HG03060 (cell line): ENCODE data around the gene FHIT.

ENCODE experiments used
- ATAC-seq: cut with Tn5 transposase; IDR thresholded peaks from one replicate; pipeline ENCODE4 v1.9.1; 2021; ENCODE audit warnings: low read depth, moderate number of reproducible peaks; ENCODE audit not compliant: unreplicated experiment

The FHIT gene

DNA sequence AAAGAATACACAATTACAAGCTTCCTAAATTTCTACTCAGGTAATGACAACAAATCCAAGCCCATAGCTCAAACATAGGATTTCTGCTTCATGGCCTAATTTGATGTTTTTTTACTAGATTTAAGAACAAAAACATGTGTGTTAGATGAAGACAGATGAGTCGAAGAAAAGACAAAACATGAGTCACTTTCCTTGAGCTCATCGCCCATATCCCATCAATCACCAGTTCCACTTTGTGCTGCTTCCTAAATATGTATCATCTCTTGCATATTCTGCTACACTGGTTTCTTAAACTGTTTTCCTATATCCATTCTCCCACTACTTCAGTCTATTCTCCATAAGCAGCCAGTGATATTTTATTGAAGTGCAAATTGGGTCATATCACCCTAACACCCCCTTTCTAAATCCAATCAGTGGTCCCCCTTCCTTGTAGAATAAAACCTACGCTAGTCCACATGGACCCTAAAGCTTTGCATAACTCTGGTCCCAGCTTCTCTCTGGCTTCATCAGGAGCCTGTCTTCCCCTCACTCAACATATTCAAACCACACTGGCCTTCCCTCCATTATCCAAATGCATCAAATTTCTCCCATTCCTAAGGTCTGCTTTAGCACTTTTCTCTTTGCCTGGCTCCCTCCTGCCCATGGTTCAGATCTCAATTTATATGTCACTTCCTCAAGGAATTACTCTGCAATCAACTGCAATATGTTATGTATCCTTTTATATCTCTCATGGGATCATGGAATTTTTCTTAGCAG is 1033.9 kb downstream of the FHIT start:
- ATAC-seq: no peak

DNA sequence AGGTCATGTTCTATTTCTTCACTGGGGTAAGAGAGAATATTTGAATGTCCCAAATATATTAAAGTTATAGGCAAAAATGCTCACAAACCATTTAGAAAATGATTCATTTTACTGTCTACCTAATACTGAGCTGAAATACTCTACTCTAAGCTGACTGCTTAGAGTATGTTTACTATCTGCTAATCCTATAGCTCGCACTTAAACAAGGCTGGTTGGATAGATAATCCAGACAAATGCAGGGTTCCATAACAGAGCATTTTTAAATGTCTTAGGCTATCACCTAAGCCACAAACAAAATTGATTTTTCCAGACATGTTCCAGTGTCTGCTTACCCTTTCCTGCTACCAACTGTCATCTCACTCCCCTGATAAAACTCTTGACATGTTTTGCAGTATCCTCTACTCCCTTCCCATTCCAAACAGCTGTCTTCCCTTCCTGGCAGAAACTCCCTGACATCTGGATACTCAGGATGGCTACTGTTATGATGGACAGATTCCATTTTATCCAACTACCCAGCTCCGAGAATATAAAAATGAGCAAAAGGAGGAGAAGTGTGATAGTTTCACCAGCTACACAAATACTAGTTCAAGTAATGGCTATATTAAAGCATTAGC is 1034.7 kb downstream of the FHIT start:
- no peak for ATAC-seq

GRCh38 chr3:60215946-60216345 is 1035.3 kb downstream of the FHIT start:
- no peak for ATAC-seq

DNA sequence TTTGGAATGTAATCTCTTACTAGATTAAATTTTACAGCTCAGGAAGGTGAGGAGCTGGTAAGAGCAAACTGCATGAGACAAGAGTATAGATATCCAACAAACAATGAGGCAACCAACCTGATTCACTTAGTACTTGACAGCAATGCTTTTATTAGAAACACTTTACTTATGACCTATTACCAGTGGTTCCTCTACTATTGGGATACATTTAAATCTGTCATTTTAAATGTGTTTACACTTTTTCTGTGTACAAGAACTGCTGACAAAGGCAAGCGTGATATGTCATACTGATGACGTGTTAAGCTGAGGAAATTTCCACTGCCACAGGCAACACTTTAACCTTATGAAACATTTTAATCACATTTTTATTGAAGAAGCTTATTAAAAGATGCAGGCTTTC is 1043.3 kb downstream of the FHIT start:
- no peak for ATAC-seq

DNA sequence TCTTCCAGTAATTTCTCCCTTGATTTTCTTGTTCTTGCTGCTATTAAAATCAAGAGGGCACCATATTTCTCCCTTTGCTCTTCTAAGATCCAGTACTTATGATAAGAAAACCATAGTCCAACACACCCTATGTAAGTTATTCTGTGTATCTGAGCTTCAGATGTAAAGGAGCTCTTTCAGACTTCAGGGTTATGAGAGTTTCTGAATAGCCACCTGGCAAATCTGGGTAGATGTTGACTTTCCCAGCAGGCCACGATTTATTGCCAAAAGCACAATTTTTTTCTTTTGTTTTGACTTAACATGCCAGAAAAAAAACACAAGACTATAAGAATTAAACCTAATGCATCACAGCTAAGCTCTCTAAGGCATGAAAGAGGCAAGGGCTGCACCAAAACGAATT is 1045.0 kb downstream of the FHIT start:
- no peak for ATAC-seq

GRCh38 chr3:60202052-60202726 is 1049.1 kb downstream of the FHIT start:
- no peak for ATAC-seq

- ATAC-seq: no peak
These were observed 1051.9 kb downstream of the FHIT start for GRCh38 chr3:60199306-60199705.

DNA sequence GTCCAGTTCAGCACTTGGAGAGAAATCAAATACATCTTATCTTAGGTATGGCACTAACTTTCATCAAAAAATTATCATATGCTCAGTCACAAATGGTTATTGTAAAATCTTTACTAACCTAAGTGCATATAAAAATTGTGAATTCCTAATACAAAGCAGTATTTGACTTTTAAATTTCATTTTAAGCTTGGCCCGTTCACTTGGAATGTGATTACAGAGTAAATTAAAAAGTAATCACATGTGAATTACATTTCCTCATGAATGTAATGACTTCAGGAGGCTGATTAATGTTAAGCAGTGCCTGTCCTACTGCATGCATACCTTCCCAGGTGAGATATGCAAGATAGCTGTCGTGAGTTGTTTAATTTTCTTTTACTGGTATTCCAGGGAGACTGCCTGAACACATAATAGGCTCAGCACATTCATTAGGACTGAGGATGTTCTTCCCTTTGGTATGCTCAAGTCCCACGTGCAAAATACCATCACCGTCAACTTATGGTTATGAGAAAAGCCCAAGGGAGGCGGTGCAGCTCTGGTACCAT is 1053.0 kb downstream of the FHIT start:
- ATAC-seq: no peak

DNA sequence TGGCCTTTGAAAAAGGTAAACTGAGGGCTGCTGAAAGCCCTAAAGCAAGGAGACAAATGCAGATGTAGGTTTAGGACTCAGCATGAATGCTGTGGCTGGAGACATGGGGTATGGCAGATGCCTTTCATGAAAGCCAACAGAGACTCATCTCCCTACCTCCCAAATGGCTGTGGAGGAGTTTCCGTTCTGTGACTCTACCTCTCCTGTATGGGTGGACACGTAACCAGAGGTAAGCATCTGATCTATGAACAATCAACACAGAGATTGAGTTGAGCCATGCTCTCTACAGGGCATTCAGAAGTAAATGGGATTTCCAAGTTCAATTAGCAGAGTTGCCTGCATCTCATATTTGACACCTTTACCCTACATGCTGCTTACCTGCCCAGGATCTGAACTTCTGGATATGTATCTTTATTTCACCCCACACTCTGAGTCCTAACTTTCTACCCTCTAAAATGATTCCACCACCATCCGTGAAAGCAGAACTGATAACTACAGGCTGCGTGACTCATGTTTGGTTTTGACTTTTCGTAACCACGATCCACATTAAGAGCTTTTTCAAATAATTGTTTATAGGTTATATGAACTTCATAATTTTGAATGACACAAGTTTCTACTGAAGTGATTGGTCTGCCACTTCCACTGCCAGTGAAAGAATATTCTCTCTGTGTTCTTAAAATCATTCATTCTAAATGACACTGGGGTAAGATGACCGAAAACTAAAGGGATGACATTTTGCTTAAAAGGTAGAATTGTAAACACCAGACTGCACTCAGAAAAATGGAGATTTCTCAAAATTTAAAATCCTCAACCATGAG is 1058.7 kb downstream of the FHIT start:
- peak; percentile 69 for ATAC-seq

DNA sequence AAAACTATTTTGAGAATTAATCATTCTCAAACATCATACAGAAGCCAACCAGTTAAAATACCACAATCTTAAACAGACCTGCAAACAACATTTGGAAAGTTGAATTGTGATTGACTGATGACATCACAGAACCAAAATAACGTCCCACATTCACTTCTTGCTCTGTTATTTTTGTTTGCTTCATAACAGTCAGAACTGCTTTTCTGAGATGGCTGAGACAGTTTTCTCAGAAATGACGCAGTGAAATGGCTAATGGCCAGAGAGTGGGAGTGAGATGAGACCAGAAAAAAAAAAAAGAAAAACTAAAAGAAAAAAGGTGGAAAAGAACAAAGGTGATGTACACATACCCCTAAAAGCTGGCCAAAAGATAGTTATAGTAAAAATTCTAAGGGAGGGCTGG is 1061.2 kb downstream of the FHIT start:
- ATAC-seq: no peak

DNA sequence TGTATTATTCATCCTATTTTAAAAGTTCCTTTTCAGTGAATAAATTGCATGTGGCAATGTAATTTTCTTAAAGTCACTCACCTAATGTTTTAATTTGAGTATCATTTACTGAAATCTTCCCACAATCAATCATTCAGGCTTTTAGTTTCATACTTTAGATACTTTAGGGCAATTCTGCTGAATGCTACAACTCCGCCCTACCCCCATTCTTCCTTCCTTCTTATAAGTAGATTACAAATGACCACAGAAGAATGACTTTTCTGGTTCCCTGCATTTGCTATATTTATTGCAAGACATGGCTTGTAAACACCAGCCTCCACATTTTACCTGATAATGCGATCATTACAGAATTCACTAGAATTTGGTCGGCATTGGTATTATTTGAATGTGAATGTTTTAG is 1061.9 kb downstream of the FHIT start:
- ATAC-seq: no peak

DNA sequence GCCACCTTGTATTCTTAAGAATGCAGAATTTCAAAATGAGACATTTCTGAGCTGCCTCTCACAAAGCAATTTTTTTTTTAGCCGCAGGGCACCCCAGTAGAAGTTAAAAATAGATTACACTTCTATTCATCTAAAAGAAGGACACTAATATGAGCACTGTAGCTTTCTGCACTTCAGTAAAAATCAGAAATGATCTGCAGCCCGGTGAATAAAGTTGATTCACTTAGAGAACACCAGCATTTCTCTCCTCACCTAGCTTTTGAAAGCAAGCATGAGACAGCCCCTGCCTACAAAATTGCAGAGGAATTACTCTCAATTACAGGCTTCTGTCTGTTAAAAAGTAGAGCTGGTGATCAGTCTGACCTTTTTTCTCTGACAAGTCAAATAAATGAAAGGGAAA is 1062.4 kb downstream of the FHIT start:
- no peak for ATAC-seq

- ATAC-seq: no peak
These were observed 1063.9 kb downstream of the FHIT start for GRCh38 chr3:60187343-60187742.

GRCh38 chr3:60186359-60186758 is 1064.9 kb downstream of the FHIT start:
- no peak for ATAC-seq

GRCh38 chr3:60185161-60185560 is 1066.1 kb downstream of the FHIT start:
- ATAC-seq: no peak

- no peak for ATAC-seq
These were observed 1068.6 kb downstream of the FHIT start for GRCh38 chr3:60182697-60183096.

- no peak for ATAC-seq
These were observed 1072.2 kb downstream of the FHIT start for GRCh38 chr3:60178931-60179653.

DNA sequence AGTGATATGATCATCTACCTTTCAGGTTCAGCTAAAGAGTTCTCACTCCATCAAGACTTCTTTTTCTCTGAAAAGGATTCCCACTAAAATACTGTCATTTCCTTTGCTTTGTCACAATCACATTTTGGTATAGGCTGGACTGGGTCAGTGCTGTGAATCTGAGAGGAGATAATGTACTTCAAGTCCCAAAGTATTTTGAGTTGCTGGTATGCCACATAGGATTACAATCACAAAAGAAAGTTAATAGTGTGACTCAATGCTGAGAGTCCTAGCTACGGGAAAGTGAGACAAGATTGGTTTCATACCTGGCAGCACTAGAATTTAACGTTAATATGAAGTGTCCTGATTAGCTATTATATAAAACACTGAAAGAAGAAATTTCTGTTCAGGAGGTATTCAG is 1073.5 kb downstream of the FHIT start:
- no peak for ATAC-seq

DNA sequence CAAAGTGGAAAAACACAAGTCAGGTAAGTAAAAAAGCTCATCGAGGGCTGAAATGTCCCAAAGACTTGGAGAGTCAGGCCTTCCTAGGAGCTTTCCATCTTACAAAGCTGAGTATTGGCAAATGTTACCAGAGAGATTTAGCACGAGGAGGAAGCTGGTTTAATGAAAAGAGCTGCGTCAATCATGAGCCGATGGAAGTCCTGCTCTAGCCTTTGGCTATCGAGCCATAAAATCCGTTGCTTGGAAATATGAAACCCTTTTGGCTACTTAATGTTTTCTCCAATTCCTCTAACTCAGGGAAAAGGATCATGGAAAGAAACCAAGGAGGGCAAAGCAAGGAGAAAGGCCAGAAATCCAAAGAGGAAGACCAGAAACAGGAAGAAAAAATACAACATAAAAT is 1074.6 kb downstream of the FHIT start:
- ATAC-seq: no peak

- ATAC-seq: no peak
These were observed 1075.6 kb downstream of the FHIT start for GRCh38 chr3:60175680-60176079.
